H1 (cell line): Measurements from ENCODE around the gene COL20A1. TPM values are rescaled to one million over a fixed set of nuclear protein-coding genes. Genes with fewer than 3 reads are reported as not detected.
A peak's percentile ranks its signal among the peaks of the same experiment; 100 is the strongest.

Experiments
- CTCF ChIA-PET: fragments of 300-600 bp; sonication (Branson Sonifier 250); formaldehyde crosslinking; loops from one replicate; lab custom pipeline; 2021; ENCODE audit not compliant: partially characterized antibody; lab: Charles Lee
- POLR2A ChIA-PET: fragments of 300-600 bp; sonication (Branson Sonifier 250); formaldehyde crosslinking; loops from one replicate; lab custom pipeline; 2021; ENCODE audit warnings: inconsistent platforms; ENCODE audit not compliant: partially characterized antibody; lab: Charles Lee
- DNase-seq, 2 experiments: peaks; one replicate each; pipeline versions ENCODE4 v3.0.0 to v3.0.0-alpha.2; 2010 to 2022; ENCODE audit warnings: low spot score in 2 of 2, low read depth in 1 of 2, mixed read lengths in 1 of 2
- FAIRE-seq: peaks from 2 replicates; lab custom pipeline; 2011; peaks lifted over from hg19 to GRCh38; lab: Jason Lieb, UNC
- H2AFZ ChIP-seq: 2 replicates; pipeline ENCODE4 v1.8.1; 2012; ENCODE audit warnings: low read length, inconsistent platforms
- H2AK5ac ChIP-seq: 2 replicates; pipeline ENCODE4 v1.6.1; 2013; ENCODE audit warnings: low read depth, low read length
- H2BK120ac ChIP-seq: replicated peaks from 2 replicates; pipeline ENCODE3; 2013; ENCODE audit warnings: low read depth, low read length, inconsistent platforms
- H2BK12ac ChIP-seq: 2 replicates; pipeline ENCODE4 v1.6.1; 2013; ENCODE audit warnings: low read depth, low read length
- H2BK15ac ChIP-seq: 2 replicates; pipeline ENCODE4 v1.6.1; 2013; ENCODE audit warnings: low read length
- H2BK20ac ChIP-seq: 2 replicates; pipeline ENCODE4 v1.6.1; 2013; ENCODE audit warnings: low read length
- H2BK5ac ChIP-seq: 2 replicates; pipeline ENCODE4 v1.6.1; 2013; ENCODE audit warnings: low read depth, low read length
- H3K14ac ChIP-seq: 2 replicates; pipeline ENCODE4 v1.6.1; 2013; ENCODE audit warnings: inconsistent platforms; ENCODE audit not compliant: insufficient read length
- H3K18ac ChIP-seq: 2 replicates; pipeline ENCODE4 v1.6.1; 2013; ENCODE audit warnings: low read length; ENCODE audit errors: extremely low read depth
- H3K23ac ChIP-seq: 2 replicates; pipeline ENCODE4 v1.6.1; 2013; ENCODE audit warnings: inconsistent platforms; ENCODE audit not compliant: insufficient read length
- H3K23me2 ChIP-seq: 2 replicates; pipeline ENCODE4 v1.6.1; 2013; ENCODE audit warnings: low read depth, low read length
- H3K27ac ChIP-seq: 2 replicates; pipeline ENCODE4 v1.6.1; 2011; ENCODE audit warnings: low read depth, low read length, inconsistent platforms
- H3K27me3 ChIP-seq, 4 experiments: replicated peaks in 1 of 4; 1 replicate in 1 of 4; 2 replicates in 3 of 4; pipeline versions ENCODE4 v1.6.1 to v1.8.1; 2011 to 2013; ENCODE audit warnings: low read length in 3 of 4, mild to moderate bottlenecking in 3 of 4, inconsistent platforms in 2 of 4, mixed read lengths in 2 of 4, moderate library complexity in 1 of 4; ENCODE audit not compliant: control insufficient read depth in 3 of 4, insufficient read depth in 3 of 4; ENCODE audit errors: extremely low read depth in 1 of 4
- H3K36me3 ChIP-seq, 4 experiments: 2 replicates each; pipeline versions ENCODE4 v1.6.1 to v1.8.1; 2011 to 2013; ENCODE audit warnings: mild to moderate bottlenecking in 4 of 4, low read length in 3 of 4, moderate library complexity in 2 of 4, control low read depth in 1 of 4, inconsistent platforms in 1 of 4; ENCODE audit not compliant: insufficient read depth in 4 of 4, control insufficient read depth in 2 of 4
- H3K4ac ChIP-seq: replicated peaks from 2 replicates; pipeline ENCODE3; 2013; ENCODE audit warnings: low read length, low read depth, mixed read lengths, inconsistent platforms; ENCODE audit not compliant: insufficient read length
- H3K4me1 ChIP-seq, 4 experiments: replicated peaks in 1 of 4; 1 replicate in 1 of 4; 2 replicates in 3 of 4; pipeline versions ENCODE4 v1.6.1 to v1.8.1; 2011 to 2013; ENCODE audit warnings: low read length in 3 of 4, inconsistent platforms in 2 of 4, mixed read lengths in 1 of 4; ENCODE audit not compliant: insufficient read depth in 4 of 4, control insufficient read depth in 3 of 4
- H3K4me2 ChIP-seq, 2 experiments: 2 replicates each; pipeline versions ENCODE4 v1.6.1 to v1.8.1; 2011 to 2013; ENCODE audit warnings: low read depth in 2 of 2, low read length in 2 of 2, control low read depth in 1 of 2, inconsistent platforms in 1 of 2, mild to moderate bottlenecking in 1 of 2; ENCODE audit not compliant: insufficient read depth in 1 of 2
- H3K4me3 ChIP-seq, 4 experiments: fragments of 200-600, 300-600 bp in 1 of 4; sonication (generic), shearing (Covaris generic), sonication (Bioruptor Twin) in 1 of 4; 2 replicates each; pipeline versions ENCODE4 v1.5.1 to v1.8.1; 2011 to 2016; ENCODE audit warnings: low read length in 4 of 4, low read depth in 3 of 4, control low read depth in 2 of 4, inconsistent platforms in 2 of 4, mild to moderate bottlenecking in 2 of 4, mixed read lengths in 1 of 4, moderate library complexity in 1 of 4; ENCODE audit not compliant: insufficient read depth in 2 of 4; ENCODE audit errors: extremely low read depth in 1 of 4
- H3K56ac ChIP-seq: replicated peaks from 2 replicates; pipeline ENCODE3; 2013; ENCODE audit warnings: low read depth, mild to moderate bottlenecking, mixed read lengths, low read length, inconsistent platforms; ENCODE audit not compliant: insufficient read length
- H3K79me1 ChIP-seq: 2 replicates; pipeline ENCODE4 v1.6.1; 2013; ENCODE audit warnings: low read depth, low read length, control low read depth
- H3K79me2 ChIP-seq, 2 experiments: 2 replicates each; pipeline versions ENCODE4 v1.6.1 to v1.8.1; 2012 to 2013; ENCODE audit warnings: low read length in 2 of 2, mild to moderate bottlenecking in 2 of 2, inconsistent platforms in 1 of 2; ENCODE audit not compliant: insufficient read depth in 2 of 2, control insufficient read depth in 1 of 2
- H3K9ac ChIP-seq, 4 experiments: replicated peaks in 1 of 4; 1 replicate in 1 of 4; 2 replicates in 3 of 4; pipeline versions ENCODE4 v1.6.1 to v1.8.1; 2011 to 2013; ENCODE audit warnings: low read depth in 3 of 4, low read length in 3 of 4, control low read depth in 2 of 4, mild to moderate bottlenecking in 2 of 4, moderate library complexity in 2 of 4, inconsistent platforms in 1 of 4; ENCODE audit errors: extremely low read depth in 1 of 4
- H3K9me3 ChIP-seq, 2 experiments: 2 replicates each; pipeline versions ENCODE4 v1.6.1 to v1.8.1; 2012 to 2013; ENCODE audit warnings: mild to moderate bottlenecking in 2 of 2, moderate library complexity in 2 of 2, control low read depth in 1 of 2, inconsistent platforms in 1 of 2, low read depth in 1 of 2, low read length in 1 of 2, mixed read lengths in 1 of 2; ENCODE audit not compliant: insufficient read depth in 2 of 2
- H4K20me1 ChIP-seq, 2 experiments: replicated peaks in 1 of 2; 2 replicates each; pipeline versions ENCODE3 to v1.8.1; 2011 to 2013; ENCODE audit warnings: inconsistent platforms in 2 of 2, low read length in 2 of 2, mild to moderate bottlenecking in 1 of 2; ENCODE audit not compliant: insufficient read depth in 2 of 2, control insufficient read depth in 1 of 2
- H4K5ac ChIP-seq: 2 replicates; pipeline ENCODE4 v1.6.1; 2013; ENCODE audit warnings: low read length, low read depth, mixed read lengths, inconsistent platforms; ENCODE audit not compliant: insufficient read length
- H4K8ac ChIP-seq: 2 replicates; pipeline ENCODE4 v1.8.0; 2013; ENCODE audit warnings: mild to moderate bottlenecking, moderate library complexity, low read length, inconsistent platforms; ENCODE audit not compliant: insufficient read depth; ENCODE audit errors: extremely low read depth
- H4K91ac ChIP-seq: replicated peaks from 2 replicates; pipeline ENCODE3; 2013; ENCODE audit warnings: low read length, mixed read lengths, inconsistent platforms; ENCODE audit not compliant: insufficient read length
- GABPA ChIP-seq: IDR thresholded peaks from 2 replicates; pipeline ENCODE4 v1.6.1; 2011; ENCODE audit warnings: mild to moderate bottlenecking, low read length, moderate library complexity, borderline replicate concordance; ENCODE audit not compliant: insufficient read depth
- WGBS, 2 experiments: shearing (Covaris generic) in 1 of 2; methylation state at CpG; one replicate each; pipeline versions ENCODE4 v1.1.6 to v1.1.7; 2013 to 2015; ENCODE audit warnings: low lambda C conversion rate in 2 of 2, mixed read lengths in 2 of 2, inconsistent platforms in 1 of 2, low coverage in 1 of 2, missing lambda C conversion rate in 1 of 2; ENCODE audit not compliant: insufficient replicate concordance in 2 of 2, insufficient coverage in 1 of 2, insufficient read length in 1 of 2; ENCODE audit errors: extremely low coverage in 1 of 2, missing lambda C conversion rate in 1 of 2; 5-methylcytosine and 5-hydroxymethylcytosine counted together
- polyA plus RNA-seq, 7 experiments: library from polyadenylated mRNA; depleted of rRNA in 3 of 7; stranded (reverse) in 5 of 7; unstranded in 2 of 7; fragments of >200 nt in 5 of 7; fragments of 200-250 nt in 2 of 7; gene quantifications; 1 replicate in 5 of 7; 2 replicates in 1 of 7; 4 replicates in 1 of 7; pipeline versions ENCODE4 v1.2.1 to v1.2.3, GENCODE V29; 2011 to 2013; ENCODE audit warnings: missing spikeins in 2 of 7, mixed read lengths in 2 of 7
- total RNA-seq: library from RNA; stranded (reverse); fragmentation: NEBNext Ultra II Directional; extraction: Animal tissue kit (Norgen Biotek cat#: 25700); gene quantifications from 2 replicates; pipeline ENCODE4 v1.2.1, GENCODE V29; 2021

Gene COL20A1
- total and polyA plus RNA-seq, 2 of the 8 experiments (the other 6 are each of a cell fraction or from before 2014, with no cell fraction given) = 0.19 to 0.21 TPM

- Histone ChIP-seq H2BK20ac (no peak overlapping the region), H2BK12ac (peak overlapping the region; percentile 68; the same call in 1 of the 2 replicates), H4K5ac (no peak overlapping the region), H3K56ac (no peak overlapping the region), H2AK5ac (peak overlapping the region; percentile 53; the same call in 1 of the 2 replicates), H3K79me2 (no peaks in the 10 kb centered on the region), H3K23ac (no peak overlapping the region), H3K4ac (no peak overlapping the region), H3K36me3 (peaks cover 0 to 17% (median 5%) of the 10 kb centered on the region in 4 experiments; a peak in 4 of 8 replicates), H3K27ac (no peak overlapping the region), H4K20me1 (peaks cover 0 to 9% of the 10 kb centered on the region in 2 experiments), H3K9me3 (no peaks in the 10 kb centered on the region), H3K79me1 (no peaks in the 10 kb centered on the region; the same call in 1 of the 2 replicates), H3K4me3 (no peak overlapping the region), H3K23me2 (peaks cover 3% of the 10 kb centered on the region; the same call in 1 of the 2 replicates), H2BK15ac (0 out of 2 replicates have a peak overlapping the region, but pooled peaks have one; percentile 61), H3K9ac (no peak overlapping the region), H3K27me3 (peaks cover 0 to 9% (median 0%) of the 10 kb centered on the region in 4 experiments; a peak in 2 of 7 replicates), H2BK120ac (no peak overlapping the region), H3K14ac (no peak overlapping the region), H4K91ac (no peak overlapping the region), H3K18ac (no peak overlapping the region; the same call in 1 of the 2 replicates), H4K8ac (peak overlapping the region; percentile 57; the same call in 1 of the 2 replicates), H2BK5ac (0 out of 2 replicates have a peak overlapping the region, but pooled peaks have one; percentile 60), H3K4me2 (no peak overlapping the region), H3K4me1 (peaks cover 0 to 31% (median 24%) of the 10 kb centered on the region in 4 experiments; a peak in 6 of 7 replicates), H2AFZ (no peak overlapping the region)
- CTCF ChIA-PET = interaction anchor here (0.7 to 9.9 kb wide), 35 partner anchors 10 to 859 kb away, joined by 3 to 81 read pairs (median 5); partner anchors contain the start of genes ARFGAP1, BIRC7 and NKAIN4
- POLR2A ChIA-PET = interaction anchor here (0.7 to 3.7 kb wide), 10 partner anchors 10 to 364 kb away, joined by 3 to 26 read pairs (median 3); partner anchors contain the start of genes ARFGAP1 and PPDPF
- no peak for TF ChIP-seq GABPA
- FAIRE-seq (no peak), DNase-seq (no peak)
- WGBS, 2 experiments = 89% methylated on average over 7 of the region's 10 CpGs; no CpG with 5 or more reads in 1 of the 2 experiments
Measured at GRCh38 chr20:63291811-63292210, 1.2 kb upstream of the COL20A1 start.
